ENCODE data around the gene PRLHR. TPM values are rescaled to one million over a fixed set of nuclear protein-coding genes. Genes with fewer than 3 reads are reported as not detected.

Gene PRLHR
- total RNA-seq (2012; rRNA removed), result not detected in 2 replicates

DNA sequence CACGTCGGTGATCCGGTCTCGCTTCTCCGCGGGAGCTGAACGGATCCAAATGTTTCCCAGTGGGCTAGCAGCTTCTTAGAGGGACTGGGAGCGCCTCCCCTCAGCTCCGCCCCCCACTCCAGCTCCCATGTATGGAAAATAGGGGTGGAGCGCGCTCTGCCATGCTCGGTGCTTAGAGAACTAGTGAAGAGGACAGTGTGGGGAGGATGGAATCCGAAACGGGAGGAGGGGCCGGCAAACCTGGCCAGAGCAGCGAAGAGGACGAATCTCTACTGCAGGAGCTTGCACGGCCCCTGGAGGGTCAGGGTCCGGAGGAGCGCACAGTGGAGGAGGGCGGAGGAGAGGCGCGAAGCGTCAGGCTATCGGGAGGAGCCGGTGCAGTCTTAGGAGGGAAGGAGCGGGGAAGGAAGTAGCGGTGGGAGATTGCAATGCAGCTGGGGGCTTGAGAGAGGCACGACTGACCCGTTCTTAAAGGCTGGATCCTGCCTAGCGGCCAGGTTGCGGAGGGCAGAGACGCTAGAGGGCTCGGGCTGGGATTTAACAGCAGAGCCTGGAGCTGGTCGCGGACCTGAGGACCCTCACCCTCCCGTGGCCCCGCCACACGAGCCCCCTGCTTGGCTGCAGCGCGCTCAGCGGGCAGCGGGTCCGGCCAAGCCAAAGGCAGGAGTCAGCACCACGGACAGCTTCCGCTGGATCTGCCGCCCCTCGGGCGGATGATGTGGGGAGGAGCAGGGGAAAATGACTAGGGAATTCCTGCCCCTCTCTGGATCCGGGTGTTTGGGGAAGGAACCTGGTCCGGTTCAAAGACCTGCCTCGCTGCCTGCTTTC lies at the start of gene PRLHR:
Gene PRLHR, minus strand, starts transcription at position 51 of the 828 bp plus-strand sequence. CDS start 404 bp downstream, outside the sequence.
- Histone ChIP-seq H3K4me1 (ENCODE audit: control insufficient read depth, insufficient read depth, low read length) (no peaks in the 10 kb centered on the region), H3K27me3 (ENCODE audit: control insufficient read depth, insufficient read depth, low read length) (peaks cover 47% of the 10 kb centered on the region), H3K4me3 (ENCODE audit: low read length) (no peak within 1 kb of the TSS), H3K36me3 (ENCODE audit: insufficient read depth, low read length) (no peaks in the 10 kb centered on the region), H3K9ac (ENCODE audit: low read depth, low read length) (no peak within 1 kb of the TSS), H3K9me3 (replicated peaks; ENCODE audit: low read length) (no peaks in the 10 kb centered on the region), H3K4me2 (ENCODE audit: low read length) (no peak within 1 kb of the TSS)

DNA sequence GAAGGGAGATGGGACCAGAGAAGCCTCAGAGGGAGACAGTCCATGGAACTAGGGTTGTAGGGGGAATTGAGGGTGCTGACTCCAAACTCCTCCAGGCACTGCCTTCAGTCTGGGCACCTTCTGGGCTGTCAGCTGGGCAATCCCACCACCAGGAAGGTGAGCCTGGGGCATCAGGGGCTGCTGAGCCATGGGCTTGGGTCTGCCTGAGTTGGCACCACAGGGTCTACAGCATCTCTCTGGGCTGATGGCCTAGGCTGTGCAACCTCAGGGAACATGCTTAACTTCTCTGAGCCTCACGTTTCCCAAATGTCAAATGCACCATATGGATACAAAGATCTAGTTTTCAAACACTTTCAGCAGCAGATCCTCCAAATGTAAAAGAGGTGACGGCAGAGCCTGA lies 46.8 kb upstream of the PRLHR start:
- H3K36me3 ChIP-seq (ENCODE audit: insufficient read depth, low read length), result no peaks in the 10 kb centered on the region
- H3K9ac ChIP-seq (ENCODE audit: low read depth, low read length), result no peak overlapping the region
- no peak overlapping the region for H3K4me2 ChIP-seq (ENCODE audit: low read length)
- no peaks in the 10 kb centered on the region for H3K4me1 ChIP-seq (ENCODE audit: control insufficient read depth, insufficient read depth, low read length)
- no peak overlapping the region for H3K4me3 ChIP-seq (ENCODE audit: low read length)
- H3K9me3 ChIP-seq (replicated peaks; ENCODE audit: low read length), result no peaks in the 10 kb centered on the region
- H3K27me3 ChIP-seq (ENCODE audit: control insufficient read depth, insufficient read depth, low read length), result no peaks in the 10 kb centered on the region

DNA sequence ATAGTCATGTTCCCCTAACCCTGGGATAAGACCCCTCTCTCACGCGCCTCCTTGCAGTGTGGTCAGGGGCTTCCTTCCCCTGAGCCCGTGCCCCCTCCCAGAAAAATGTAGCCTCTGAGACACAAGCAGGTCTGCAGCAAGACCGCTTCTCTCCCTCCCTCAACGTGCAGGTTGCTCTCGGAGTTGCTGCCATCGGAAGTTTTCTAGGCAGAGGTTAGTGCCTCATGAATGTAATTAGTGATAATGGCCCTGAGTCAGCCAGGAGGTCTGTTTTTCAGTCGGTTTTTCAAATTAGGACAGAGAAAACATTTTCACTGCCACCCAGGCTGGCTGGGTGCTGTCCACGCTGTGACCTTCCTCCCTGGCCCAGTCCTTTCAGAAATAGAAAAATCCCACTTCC lies 43.2 kb upstream of the PRLHR start:
- peaks cover 4% of the 10 kb centered on the region for H3K27me3 ChIP-seq (ENCODE audit: control insufficient read depth, insufficient read depth, low read length)
- no peak overlapping the region for H3K4me2 ChIP-seq (ENCODE audit: low read length)
- H3K9me3 ChIP-seq (replicated peaks; ENCODE audit: low read length), result no peaks in the 10 kb centered on the region
- no peaks in the 10 kb centered on the region for H3K4me1 ChIP-seq (ENCODE audit: control insufficient read depth, insufficient read depth, low read length)
- H3K9ac ChIP-seq (ENCODE audit: low read depth, low read length), result no peak overlapping the region
- H3K36me3 ChIP-seq (ENCODE audit: insufficient read depth, low read length), result no peaks in the 10 kb centered on the region
- H3K4me3 ChIP-seq (ENCODE audit: low read length), result no peak overlapping the region

DNA sequence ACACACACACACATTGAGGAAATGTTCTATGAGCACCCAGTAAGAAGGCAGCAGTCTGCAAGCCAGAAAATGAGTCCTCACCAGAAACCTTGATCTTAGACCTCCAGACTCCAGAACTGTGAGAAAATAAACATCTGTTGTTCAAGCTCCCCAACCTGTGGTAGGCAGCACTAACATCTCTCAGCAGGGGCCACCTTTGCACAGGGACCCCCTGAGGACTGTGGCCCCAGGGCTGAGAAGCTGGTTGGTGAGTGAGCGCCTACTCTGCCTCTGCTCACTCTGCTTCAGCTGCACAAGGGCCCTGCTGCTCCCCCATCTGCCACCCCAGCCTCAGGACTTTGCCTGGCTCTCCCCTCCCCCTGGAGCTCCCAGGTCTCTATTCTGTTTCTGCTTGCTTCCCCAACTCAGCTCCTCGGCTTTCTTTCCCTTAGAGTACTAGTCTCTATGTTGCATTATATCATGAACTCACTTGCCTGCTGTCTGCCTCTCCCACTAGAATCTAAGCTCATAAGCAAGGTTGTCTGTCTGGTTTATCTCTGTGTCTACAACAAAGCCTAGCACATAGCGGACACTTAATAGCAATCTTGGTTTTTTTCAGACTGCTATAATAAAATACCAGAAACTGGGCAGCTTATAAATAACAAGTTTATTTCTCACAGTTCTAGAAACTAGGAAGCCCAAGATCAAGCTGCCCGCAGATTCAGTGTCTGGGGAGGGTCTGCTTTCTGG lies 40.4 kb upstream of the PRLHR start:
- H3K9ac ChIP-seq (ENCODE audit: low read depth, low read length), result no peak overlapping the region
- no peaks in the 10 kb centered on the region for H3K4me1 ChIP-seq (ENCODE audit: control insufficient read depth, insufficient read depth, low read length)
- H3K4me2 ChIP-seq (ENCODE audit: low read length), result no peak overlapping the region
- H3K9me3 ChIP-seq (replicated peaks; ENCODE audit: low read length), result no peaks in the 10 kb centered on the region
- H3K36me3 ChIP-seq (ENCODE audit: insufficient read depth, low read length), result no peaks in the 10 kb centered on the region
- no peak overlapping the region for H3K4me3 ChIP-seq (ENCODE audit: low read length)
- peaks cover 9% of the 10 kb centered on the region for H3K27me3 ChIP-seq (ENCODE audit: control insufficient read depth, insufficient read depth, low read length)

DNA sequence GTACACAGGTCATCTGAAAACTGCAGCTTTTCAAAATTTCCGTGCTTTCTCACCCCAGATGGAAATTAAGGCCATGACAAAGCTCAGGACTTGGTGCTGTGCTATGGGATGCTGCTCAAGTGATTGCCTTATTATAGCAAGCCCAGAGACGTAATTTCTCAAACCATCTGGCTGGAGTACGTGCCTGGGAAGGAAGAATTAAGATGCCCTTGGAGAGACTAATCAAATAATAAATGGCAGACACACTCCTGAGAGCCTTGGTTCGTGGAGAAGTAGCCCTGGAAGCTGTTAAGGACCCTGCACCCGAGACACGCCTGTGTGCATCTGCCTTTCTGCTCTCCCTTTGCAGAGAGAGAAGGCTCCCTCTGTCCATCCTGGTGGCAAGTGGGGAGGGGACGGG lies 38.3 kb upstream of the PRLHR start:
- no peaks in the 10 kb centered on the region for H3K4me1 ChIP-seq (ENCODE audit: control insufficient read depth, insufficient read depth, low read length)
- no peaks in the 10 kb centered on the region for H3K36me3 ChIP-seq (ENCODE audit: insufficient read depth, low read length)
- peaks cover 14% of the 10 kb centered on the region for H3K27me3 ChIP-seq (ENCODE audit: control insufficient read depth, insufficient read depth, low read length)
- H3K9ac ChIP-seq (ENCODE audit: low read depth, low read length), result no peak overlapping the region
- H3K4me2 ChIP-seq (ENCODE audit: low read length), result no peak overlapping the region
- H3K4me3 ChIP-seq (ENCODE audit: low read length), result no peak overlapping the region
- no peaks in the 10 kb centered on the region for H3K9me3 ChIP-seq (replicated peaks; ENCODE audit: low read length)

DNA sequence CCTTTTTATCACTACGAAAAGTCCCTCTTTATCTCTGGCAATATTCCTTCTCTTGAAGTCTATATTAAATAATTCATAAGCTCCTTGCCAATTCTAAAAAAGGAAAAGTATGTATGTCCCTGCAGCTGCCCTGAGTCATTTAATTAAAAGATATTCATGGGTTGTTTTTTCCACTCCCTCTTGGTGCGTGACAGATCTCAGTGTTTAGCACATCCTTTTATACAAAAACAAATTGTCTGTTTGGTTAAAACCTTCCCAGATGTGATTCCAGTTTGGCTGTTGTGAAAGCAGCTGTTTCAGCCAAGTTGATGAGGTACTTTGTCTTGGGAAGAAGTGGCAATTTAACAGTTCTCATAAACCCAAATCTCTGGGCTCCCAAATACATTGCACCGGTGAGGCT lies 33.8 kb upstream of the PRLHR start:
- no peak overlapping the region for H3K4me3 ChIP-seq (ENCODE audit: low read length)
- no peaks in the 10 kb centered on the region for H3K4me1 ChIP-seq (ENCODE audit: control insufficient read depth, insufficient read depth, low read length)
- H3K9ac ChIP-seq (ENCODE audit: low read depth, low read length), result no peak overlapping the region
- peaks cover 25% of the 10 kb centered on the region for H3K27me3 ChIP-seq (ENCODE audit: control insufficient read depth, insufficient read depth, low read length)
- no peaks in the 10 kb centered on the region for H3K9me3 ChIP-seq (replicated peaks; ENCODE audit: low read length)
- no peak overlapping the region for H3K4me2 ChIP-seq (ENCODE audit: low read length)
- no peaks in the 10 kb centered on the region for H3K36me3 ChIP-seq (ENCODE audit: insufficient read depth, low read length)

DNA sequence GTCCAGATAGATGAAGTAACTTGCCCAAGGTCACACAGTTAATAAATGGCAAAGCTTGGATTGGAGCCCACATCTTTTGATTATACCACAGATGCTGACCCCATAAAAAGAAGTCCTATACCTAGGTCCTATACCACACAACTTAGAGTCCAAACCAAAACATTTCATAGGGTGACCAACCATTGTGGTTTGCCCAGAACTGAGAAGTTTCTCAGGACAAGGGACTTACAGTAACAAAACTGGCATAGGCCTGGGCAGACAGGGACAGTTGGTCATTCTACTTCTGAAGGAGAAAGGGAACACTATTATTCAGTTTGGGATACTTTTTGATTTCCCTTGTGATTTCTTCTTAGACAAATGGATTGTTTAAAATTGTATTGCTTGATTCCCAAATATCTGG lies 32.9 kb upstream of the PRLHR start:
- no peak overlapping the region for H3K4me2 ChIP-seq (ENCODE audit: low read length)
- no peaks in the 10 kb centered on the region for H3K4me1 ChIP-seq (ENCODE audit: control insufficient read depth, insufficient read depth, low read length)
- no peaks in the 10 kb centered on the region for H3K9me3 ChIP-seq (replicated peaks; ENCODE audit: low read length)
- no peak overlapping the region for H3K4me3 ChIP-seq (ENCODE audit: low read length)
- peaks cover 27% of the 10 kb centered on the region for H3K27me3 ChIP-seq (ENCODE audit: control insufficient read depth, insufficient read depth, low read length)
- no peaks in the 10 kb centered on the region for H3K36me3 ChIP-seq (ENCODE audit: insufficient read depth, low read length)
- H3K9ac ChIP-seq (ENCODE audit: low read depth, low read length), result no peak overlapping the region

DNA sequence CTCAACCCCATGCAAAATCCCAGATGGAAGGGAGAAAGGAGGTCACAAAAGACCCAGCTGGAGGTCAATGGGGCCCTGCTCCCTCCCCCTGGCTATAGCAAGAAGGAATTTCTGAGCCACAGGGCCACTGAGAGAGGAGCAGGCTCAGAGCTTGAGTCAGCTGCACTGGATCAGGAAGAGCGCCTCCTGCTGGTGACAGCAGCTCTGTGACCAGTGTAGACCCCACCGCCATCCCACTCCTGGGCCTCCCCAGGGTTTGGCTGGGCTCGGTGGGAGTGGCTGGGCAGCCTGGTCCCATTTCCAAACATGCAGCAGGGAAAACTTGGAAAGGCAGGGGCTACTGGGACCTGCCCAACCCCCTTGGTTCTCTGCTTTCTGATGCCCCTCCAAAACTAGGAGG lies 31.5 kb upstream of the PRLHR start:
- no peaks in the 10 kb centered on the region for H3K36me3 ChIP-seq (ENCODE audit: insufficient read depth, low read length)
- H3K9me3 ChIP-seq (replicated peaks; ENCODE audit: low read length), result no peaks in the 10 kb centered on the region
- H3K4me2 ChIP-seq (ENCODE audit: low read length), result no peak overlapping the region
- peaks cover 22% of the 10 kb centered on the region for H3K27me3 ChIP-seq (ENCODE audit: control insufficient read depth, insufficient read depth, low read length)
- no peak overlapping the region for H3K9ac ChIP-seq (ENCODE audit: low read depth, low read length)
- no peak overlapping the region for H3K4me3 ChIP-seq (ENCODE audit: low read length)
- H3K4me1 ChIP-seq (ENCODE audit: control insufficient read depth, insufficient read depth, low read length), result no peaks in the 10 kb centered on the region

DNA sequence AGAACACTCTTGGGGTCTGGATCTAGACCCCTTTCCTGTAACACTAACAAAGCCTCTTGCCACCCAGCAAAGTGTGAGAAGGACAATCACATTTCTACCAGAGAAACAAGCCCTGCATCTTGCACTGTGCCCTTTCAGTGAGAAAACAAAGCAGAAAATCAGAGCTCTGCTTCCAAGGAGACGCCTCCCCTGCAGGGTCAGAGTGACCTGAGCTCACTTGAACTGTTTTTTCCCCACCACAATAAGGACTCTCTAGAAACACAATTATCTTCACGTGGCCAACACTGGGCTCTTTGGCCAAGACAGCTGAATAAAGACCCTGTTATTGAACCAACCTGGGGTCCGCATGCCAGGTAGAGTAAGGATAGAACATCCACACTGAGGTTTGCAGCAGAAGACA lies 30.1 kb upstream of the PRLHR start:
- Histone ChIP-seq H3K27me3 (ENCODE audit: control insufficient read depth, insufficient read depth, low read length) (peaks cover 22% of the 10 kb centered on the region), H3K36me3 (ENCODE audit: insufficient read depth, low read length) (no peaks in the 10 kb centered on the region), H3K4me3 (ENCODE audit: low read length) (no peak overlapping the region), H3K4me1 (ENCODE audit: control insufficient read depth, insufficient read depth, low read length) (no peaks in the 10 kb centered on the region), H3K9ac (ENCODE audit: low read depth, low read length) (no peak overlapping the region), H3K4me2 (ENCODE audit: low read length) (no peak overlapping the region), H3K9me3 (replicated peaks; ENCODE audit: low read length) (no peaks in the 10 kb centered on the region)

DNA sequence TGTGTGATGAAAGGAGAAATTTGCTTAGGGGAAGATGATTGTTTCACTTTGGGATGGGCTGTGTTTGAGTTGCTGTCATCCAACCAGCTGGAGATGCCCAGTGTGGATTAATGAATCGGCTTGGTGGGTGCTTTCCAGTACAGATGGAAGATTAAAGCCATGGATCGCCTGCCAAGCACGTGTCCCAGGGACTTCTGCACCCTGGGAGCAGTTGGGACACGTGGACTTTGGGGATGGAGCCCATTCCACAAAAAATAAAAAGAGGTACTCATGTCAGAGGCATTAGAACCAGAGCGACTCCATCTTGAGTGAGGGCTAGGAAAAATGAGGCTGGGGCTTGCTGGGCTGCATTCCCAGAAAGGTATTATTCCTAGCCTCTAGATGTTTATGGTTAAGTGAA lies 29.3 kb upstream of the PRLHR start:
- no peaks in the 10 kb centered on the region for H3K4me1 ChIP-seq (ENCODE audit: control insufficient read depth, insufficient read depth, low read length)
- H3K4me2 ChIP-seq (ENCODE audit: low read length), result no peak overlapping the region
- no peaks in the 10 kb centered on the region for H3K36me3 ChIP-seq (ENCODE audit: insufficient read depth, low read length)
- H3K27me3 ChIP-seq (ENCODE audit: control insufficient read depth, insufficient read depth, low read length), result peaks cover 21% of the 10 kb centered on the region
- no peaks in the 10 kb centered on the region for H3K9me3 ChIP-seq (replicated peaks; ENCODE audit: low read length)
- no peak overlapping the region for H3K4me3 ChIP-seq (ENCODE audit: low read length)
- H3K9ac ChIP-seq (ENCODE audit: low read depth, low read length), result no peak overlapping the region

DNA sequence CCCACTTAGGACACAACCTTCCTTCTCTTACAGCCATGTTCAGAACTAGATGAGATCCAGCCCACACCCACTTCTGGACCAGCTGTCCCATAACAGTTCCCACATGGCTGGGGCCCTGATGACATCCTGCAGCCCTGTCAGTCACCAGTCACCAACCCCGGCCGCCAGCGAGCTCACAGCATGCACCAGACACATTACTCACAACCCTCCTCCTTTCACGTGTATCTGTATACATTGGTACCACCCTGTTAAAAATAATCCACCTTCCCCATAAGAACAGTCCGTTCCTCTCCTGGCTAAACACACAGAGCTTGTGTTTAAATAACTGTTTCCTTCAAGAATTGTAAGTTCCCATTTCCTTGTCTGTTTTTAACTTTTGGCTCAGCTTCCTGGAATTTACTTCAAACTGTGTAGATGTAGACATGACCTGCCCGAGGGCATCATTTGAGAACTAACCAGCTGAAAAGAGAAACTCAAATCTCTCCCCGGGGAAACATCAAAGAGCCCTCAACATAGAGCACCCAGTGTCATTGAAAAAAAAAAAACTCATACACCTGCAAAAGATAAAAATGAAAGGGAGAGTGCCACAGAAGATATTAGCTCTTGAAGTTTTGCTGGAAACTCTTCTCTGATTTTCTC lies 26.0 kb upstream of the PRLHR start:
- Histone ChIP-seq H3K27me3 (ENCODE audit: control insufficient read depth, insufficient read depth, low read length) (peaks cover 16% of the 10 kb centered on the region), H3K4me3 (ENCODE audit: low read length) (no peak overlapping the region)

More for the DNA sequence above, 26.0 kb upstream of the PRLHR start:
- Histone ChIP-seq H3K36me3 (ENCODE audit: insufficient read depth, low read length) (no peaks in the 10 kb centered on the region), H3K9ac (ENCODE audit: low read depth, low read length) (no peak overlapping the region), H3K9me3 (replicated peaks; ENCODE audit: low read length) (no peaks in the 10 kb centered on the region), H3K4me1 (ENCODE audit: control insufficient read depth, insufficient read depth, low read length) (no peaks in the 10 kb centered on the region), H3K4me2 (ENCODE audit: low read length) (no peak overlapping the region)

Data from skeletal muscle satellite cell (primary cell).